Measurements from ENCODE around the gene CSF1. TPM values are rescaled to one million over a fixed set of nuclear protein-coding genes. Genes with fewer than 3 reads are reported as not detected.
A peak's percentile ranks its signal among the peaks of the same experiment; 100 is the strongest.

Gene CSF1
- total RNA-seq, 1 donor from 2014 or later, result 4.2 TPM

GRCh38 chr1:109901141-109901523, 9.5 kb upstream of the CSF1 start:
- no peak for DNase-seq (ENCODE audit: low read depth in 2 of 2)

GRCh38 chr1:109901524-109902145, 9.0 kb upstream of the CSF1 start:
- DNase-seq (ENCODE audit: low read depth in 2 of 2), result peak in 1 of 2 donors; percentile 74

- DNase-seq (ENCODE audit: low read depth in 2 of 2), result no peak
Measured at GRCh38 chr1:109902204-109902985, 8.3 kb upstream of the CSF1 start.

- DNase-seq (ENCODE audit: low read depth in 2 of 2), result no peak
Measured at GRCh38 chr1:109903376-109903930, 7.2 kb upstream of the CSF1 start.

GRCh38 chr1:109904105-109904817, 6.4 kb upstream of the CSF1 start:
- no peak for DNase-seq (ENCODE audit: low read depth in 2 of 2)

- DNase-seq (ENCODE audit: low read depth in 2 of 2), result no peak
Measured at GRCh38 chr1:109905491-109905890, 5.2 kb upstream of the CSF1 start.

GRCh38 chr1:109906160-109906838, 4.3 kb upstream of the CSF1 start:
- DNase-seq (ENCODE audit: low read depth in 2 of 2), result peak in 1 of 2 donors; percentile 36

- DNase-seq (ENCODE audit: low read depth in 2 of 2), result no peak
Measured at GRCh38 chr1:109906839-109907180, 3.8 kb upstream of the CSF1 start.

GRCh38 chr1:109907190-109907774, 3.4 kb upstream of the CSF1 start:
- no peak for DNase-seq (ENCODE audit: low read depth in 2 of 2)

GRCh38 chr1:109908836-109909235, 1.8 kb upstream of the CSF1 start:
- DNase-seq (ENCODE audit: low read depth in 2 of 2), result no peak

- no peak for DNase-seq (ENCODE audit: low read depth in 2 of 2)
Measured at GRCh38 chr1:109909561-109909960, 1.1 kb upstream of the CSF1 start.

- peak in 1 of 2 donors; percentile 21 for DNase-seq (ENCODE audit: low read depth in 2 of 2)
Measured at GRCh38 chr1:109910963-109911798, 532 bp downstream of the CSF1 start.

GRCh38 chr1:109912214-109912861, 1.7 kb downstream of the CSF1 start:
- no peak for DNase-seq (ENCODE audit: low read depth in 2 of 2)

- DNase-seq (ENCODE audit: low read depth in 2 of 2), result no peak
Measured at GRCh38 chr1:109912873-109913272, 2.2 kb downstream of the CSF1 start.

- no peak for DNase-seq (ENCODE audit: low read depth in 2 of 2)
Measured at GRCh38 chr1:109913360-109913879, 2.8 kb downstream of the CSF1 start.

GRCh38 chr1:109914587-109915240, 4.1 kb downstream of the CSF1 start:
- no peak for DNase-seq (ENCODE audit: low read depth in 2 of 2)

GRCh38 chr1:109917051-109917767, 6.6 kb downstream of the CSF1 start:
- no peak for DNase-seq (ENCODE audit: low read depth in 2 of 2)
